Ammon's horn (tissue), 1 donor: ENCODE measurements around the gene PTPRN2.
"Not testable (repeated sequence)": the region's sequence is repeated elsewhere in the genome, so short reads cannot be mapped to it uniquely, and the experiment has no call there.

ENCODE experiments used
- DNase-seq: peaks from one replicate; pipeline ENCODE4 v3.0.0-alpha.2; 2016; ENCODE audit warnings: low spot score

Gene PTPRN2

GRCh38 chr7:158587162-158588084, at the start of gene PTPRN2:
TSS of gene PTPRN2 (minus strand) at chr7:158587823.
- DNase-seq: peak; percentile 75

- no peak for DNase-seq
Measured at GRCh38 chr7:158633055-158633956, 45.7 kb upstream of the PTPRN2 start.

GRCh38 chr7:158631574-158632195, 44.1 kb upstream of the PTPRN2 start:
- DNase-seq: no peak

GRCh38 chr7:158626289-158626688, 38.7 kb upstream of the PTPRN2 start:
- not testable (repeated sequence) for DNase-seq

GRCh38 chr7:158623241-158623640, 35.6 kb upstream of the PTPRN2 start:
- no peak for DNase-seq

GRCh38 chr7:158620839-158621441, 33.3 kb upstream of the PTPRN2 start:
- DNase-seq: no peak

GRCh38 chr7:158620418-158620817, 32.8 kb upstream of the PTPRN2 start:
- DNase-seq: no peak

GRCh38 chr7:158618745-158619140, 31.1 kb upstream of the PTPRN2 start:
- DNase-seq: no peak

- DNase-seq: no peak
Measured at GRCh38 chr7:158617737-158618128, 30.1 kb upstream of the PTPRN2 start.

GRCh38 chr7:158616050-158616449, 28.4 kb upstream of the PTPRN2 start:
- no peak for DNase-seq

GRCh38 chr7:158614700-158615099, 27.1 kb upstream of the PTPRN2 start:
- DNase-seq: no peak

GRCh38 chr7:158613481-158613880, 25.9 kb upstream of the PTPRN2 start:
- no peak for DNase-seq

- no peak for DNase-seq
Measured at GRCh38 chr7:158612546-158612945, 24.9 kb upstream of the PTPRN2 start.

- no peak for DNase-seq
Measured at GRCh38 chr7:158611541-158611940, 23.9 kb upstream of the PTPRN2 start.

GRCh38 chr7:158609313-158609974, 21.8 kb upstream of the PTPRN2 start:
- DNase-seq: no peak

- no peak for DNase-seq
Measured at GRCh38 chr7:158607563-158607962, 19.9 kb upstream of the PTPRN2 start.

- DNase-seq: no peak
Measured at GRCh38 chr7:158606671-158607424, 19.2 kb upstream of the PTPRN2 start.

GRCh38 chr7:158606129-158606528, 18.5 kb upstream of the PTPRN2 start:
- no peak for DNase-seq

GRCh38 chr7:158603773-158604755, 16.4 kb upstream of the PTPRN2 start:
- DNase-seq: no peak
